Ovary (tissue), 9 donors: ENCODE measurements around the gene TMEM109. TPM values are rescaled to one million over a fixed set of nuclear protein-coding genes. Genes with fewer than 3 reads are reported as not detected.

ENCODE experiments used
- DNase-seq, 5 donors: peaks; one replicate each; pipeline ENCODE4 v3.0.0-alpha.2; 2019 to 2020
- H3K27ac ChIP-seq, 2 donors: fragments of 200-600 bp; one replicate each; pipeline versions ENCODE4 v1.5.1 to v1.8.0; 2019 to 2022
- H3K27me3 ChIP-seq: fragments of 200-600 bp; one replicate; pipeline ENCODE4 v1.8.0; 2022
- H3K36me3 ChIP-seq: fragments of 200-600 bp; sonication (generic); one replicate; pipeline ENCODE4 v1.5.1; 2019
- H3K4me1 ChIP-seq: one replicate; pipeline ENCODE4 v1.8.1; 2013; ENCODE audit warnings: mild to moderate bottlenecking, moderate library complexity; ENCODE audit not compliant: insufficient read depth
- H3K4me3 ChIP-seq: fragments of 200-600 bp; sonication (generic); one replicate; pipeline ENCODE4 v1.5.1; 2017
- H3K9me3 ChIP-seq, 2 donors: fragments of 200-600 bp in 1 of 2; sonication (generic) in 1 of 2; one replicate each; pipeline versions ENCODE4 v1.5.1 to v1.8.1; 2013 to 2019; ENCODE audit warnings: mild to moderate bottlenecking in 1 of 2, moderate library complexity in 1 of 2
- CTCF ChIP-seq, 3 donors: fragments of 450-650 bp in 2 of 3; fragments of 200-600 bp in 1 of 3; IDR thresholded peaks; one replicate each; pipeline versions ENCODE4 v1.5.1 to v1.8.0; 2016 to 2022; ENCODE audit warnings: antibody characterized with exemption in 3 of 3, mild to moderate bottlenecking in 1 of 3
- EP300 ChIP-seq: sonication (generic); formaldehyde crosslinking; IDR thresholded peaks from one replicate; pipeline ENCODE4 v1.6.1; 2017; ENCODE audit warnings: antibody characterized with exemption
- POLR2A ChIP-seq: fragments of 450-650 bp; IDR thresholded peaks from one replicate; pipeline ENCODE4 v1.6.1; 2017; ENCODE audit warnings: antibody characterized with exemption, mild to moderate bottlenecking, moderate library complexity
- WGBS, 3 donors: extraction: QIAGEN DNeasy Blood & Tissue Kit in 1 of 3; methylation state at CpG; one replicate each; pipeline versions ENCODE4 v1.1.5 to v1.1.7; 2013 to 2017; 5-methylcytosine and 5-hydroxymethylcytosine counted together
- intact Hi-C, 4 donors: fragments of 100-400 bp; cut with DNase I; formaldehyde crosslinking; loops; one replicate each; pipeline versions ENCODE4 v1.11.0 to v1.15.1; 2022 to 2023
- polyA plus RNA-seq, 2 donors: library from polyadenylated mRNA; stranded (reverse); fragments of 200-250 nt in 1 of 2; fragments of 350-450 nt in 1 of 2; fragmentation: Illumina TruSeq in 1 of 2; extraction: RNeasy Lipid Tissue Mini Kit (QIAGEN cat#74804) in 1 of 2; gene quantifications; one replicate each; pipeline ENCODE4 v1.2.3, GENCODE V29; 2013 to 2014
- total RNA-seq, 7 donors: library from RNA; depleted of rRNA in 2 of 7; stranded (reverse); fragments of >200 nt in 2 of 7; fragmentation: NEBNext Ultra II Directional in 3 of 7; extraction: Animal tissue kit (Norgen Biotek cat#: 25700) in 3 of 7; gene quantifications; one replicate each; pipeline versions ENCODE4 v1.1.0 to v1.2.4, GENCODE V29; 2016 to 2023
- donor health status: DM: no; HTN: no; CAD: no; lungs with moderate emphysema.
- donor health status: DM: no; HTN: no; CAD: no.
- donor health status: Bipolar disorder and iron deficiency.
- donor health status: DM: yes; HTN: yes; CAD: no.
- donor health status: DM: no; HTN: no; CAD: no.
- donor health status: DM: yes; HTN: yes; CAD: no.

TMEM109 gene
- total and polyA plus RNA-seq, 9 donors: 88.7 to 145 (median 121) TPM

GRCh38 chr11:60873533-60873932, 40.4 kb upstream of the TMEM109 start:
- H3K27me3 ChIP-seq: no peaks in the 10 kb centered on the region
- H3K9me3 ChIP-seq: no peaks in the 10 kb centered on the region
- TF ChIP-seq EP300: no peak
- TF ChIP-seq POLR2A: no peak
- no peaks in the 10 kb centered on the region for H3K36me3 ChIP-seq
- no peak for DNase-seq
- 77 to 83% (median 81%) methylated on average over 12 of the region's 12 CpGs for WGBS, 3 donors
- no peak overlapping the region for H3K4me3 ChIP-seq
- intact Hi-C loops: no loop called here
- peaks cover 6% of the 10 kb centered on the region for H3K4me1 ChIP-seq
- H3K27ac ChIP-seq: no peak overlapping the region

GRCh38 chr11:60874421-60875365, 39.3 kb upstream of the TMEM109 start:
- no peak for DNase-seq

GRCh38 chr11:60875366-60876167, 38.4 kb upstream of the TMEM109 start:
- Histone ChIP-seq H3K4me1 (peaks cover 6% of the 10 kb centered on the region), H3K27ac (no peak overlapping the region), H3K27me3 (no peaks in the 10 kb centered on the region), H3K4me3 (no peak overlapping the region), H3K9me3 (no peaks in the 10 kb centered on the region), H3K36me3 (no peaks in the 10 kb centered on the region)
- 89 to 95% (median 91%) methylated on average over 7 of the region's 7 CpGs for WGBS, 3 donors
- DNase-seq: no peak
- TF ChIP-seq EP300: no peak
- no peak for TF ChIP-seq CTCF (IDR thresholded peaks at IDR 0.05)
- no peak for TF ChIP-seq POLR2A
- intact Hi-C loops: no loop called here

More at GRCh38 chr11:60874421-60875365, 39.3 kb upstream of the TMEM109 start:
- peaks cover 6% of the 10 kb centered on the region for H3K4me1 ChIP-seq
- H3K9me3 ChIP-seq: no peaks in the 10 kb centered on the region
- H3K4me3 ChIP-seq: no peak overlapping the region
- H3K27me3 ChIP-seq: no peaks in the 10 kb centered on the region
- WGBS, 3 donors: 86 to 91% (median 87%) methylated on average over 13 of the region's 13 CpGs
- no peak overlapping the region for H3K27ac ChIP-seq
- H3K36me3 ChIP-seq: no peaks in the 10 kb centered on the region
- intact Hi-C loops: no loop called here
- no peak for TF ChIP-seq CTCF (IDR thresholded peaks at IDR 0.05)
- TF ChIP-seq POLR2A: no peak
- TF ChIP-seq EP300: no peak

- no peaks in the 10 kb centered on the region for H3K27me3 ChIP-seq
- DNase-seq: no peak
- H3K9me3 ChIP-seq: no peaks in the 10 kb centered on the region
- intact Hi-C loops: no loop called here
- 99 to 100% (median 100%) methylated on average over 2 of the region's 2 CpGs for WGBS, 3 donors
- H3K4me1 ChIP-seq: peaks cover 6% of the 10 kb centered on the region
- no peak overlapping the region for H3K4me3 ChIP-seq
- no peak overlapping the region for H3K27ac ChIP-seq
- H3K36me3 ChIP-seq: no peaks in the 10 kb centered on the region
- TF ChIP-seq CTCF (IDR thresholded peaks at IDR 0.05) (no peak), POLR2A (no peak), EP300 (no peak)
Observed at GRCh38 chr11:60876168-60876485, 37.8 kb upstream of the TMEM109 start.
